H9 (cell line): ENCODE data around the gene CCSER1. TPM values are rescaled to one million over a fixed set of nuclear protein-coding genes. Genes with fewer than 3 reads are reported as not detected.

Experiments
- DNase-seq: peaks from one replicate; pipeline ENCODE4 v3.0.0-alpha.2; 2017
- H2AFZ ChIP-seq: one replicate; pipeline ENCODE4 v1.6.1; 2013; ENCODE audit warnings: mild to moderate bottlenecking, low read length, control low read depth, moderate library complexity
- H2AK5ac ChIP-seq: 2 replicates; pipeline ENCODE4 v1.6.1; 2013; ENCODE audit warnings: low read length, control low read depth, mixed read lengths; ENCODE audit not compliant: insufficient read length
- H2BK120ac ChIP-seq: one replicate; pipeline ENCODE4 v1.6.1; 2013; ENCODE audit warnings: low read depth, mild to moderate bottlenecking, low read length, control low read depth, inconsistent platforms; ENCODE audit not compliant: poor library complexity, severe bottlenecking
- H2BK12ac ChIP-seq: 2 replicates; pipeline ENCODE4 v1.6.1; 2013; ENCODE audit warnings: low read length, control low read depth, mixed read lengths, low read depth; ENCODE audit not compliant: insufficient read length
- H2BK15ac ChIP-seq: 2 replicates; pipeline ENCODE4 v1.6.1; 2013; ENCODE audit warnings: low read depth, low read length, control low read depth
- H2BK20ac ChIP-seq: one replicate; pipeline ENCODE4 v1.6.1; 2013; ENCODE audit warnings: low read depth, mild to moderate bottlenecking, low read length, control low read depth, inconsistent platforms; ENCODE audit not compliant: poor library complexity, severe bottlenecking
- H2BK5ac ChIP-seq: 2 replicates; pipeline ENCODE4 v1.6.1; 2013; ENCODE audit warnings: low read length, control low read depth, mixed read lengths; ENCODE audit not compliant: insufficient read length
- H3K14ac ChIP-seq: 2 replicates; pipeline ENCODE4 v1.6.1; 2013; ENCODE audit warnings: low read length, control low read depth; ENCODE audit not compliant: insufficient read depth
- H3K18ac ChIP-seq: 2 replicates; pipeline ENCODE4 v1.6.1; 2013; ENCODE audit warnings: low read depth, mild to moderate bottlenecking, mixed read lengths, low read length, control low read depth; ENCODE audit not compliant: insufficient read length
- H3K23ac ChIP-seq: 2 replicates; pipeline ENCODE4 v1.6.1; 2013; ENCODE audit warnings: low read length, control low read depth, mixed read lengths, low read depth; ENCODE audit not compliant: insufficient read length
- H3K23me2 ChIP-seq: 2 replicates; pipeline ENCODE4 v1.6.1; 2013; ENCODE audit warnings: low read depth, mild to moderate bottlenecking, mixed read lengths, low read length, control low read depth; ENCODE audit not compliant: insufficient read length, poor library complexity, severe bottlenecking
- H3K27ac ChIP-seq: 2 replicates; pipeline ENCODE4 v1.5.1; 2013; ENCODE audit warnings: low read length, control low read depth, mixed read lengths, low read depth; ENCODE audit not compliant: insufficient read length
- H3K27me3 ChIP-seq: 2 replicates; pipeline ENCODE4 v1.6.1; 2013; ENCODE audit warnings: low read length, control low read depth, inconsistent platforms; ENCODE audit not compliant: insufficient read depth
- H3K4ac ChIP-seq: 2 replicates; pipeline ENCODE4 v1.6.1; 2013; ENCODE audit warnings: low read depth, mild to moderate bottlenecking, control low read depth, inconsistent platforms, low read length, moderate library complexity
- H3K4me1 ChIP-seq: 2 replicates; pipeline ENCODE4 v1.6.1; 2013; ENCODE audit warnings: low read length, control low read depth, inconsistent platforms; ENCODE audit not compliant: insufficient read depth
- H3K4me2 ChIP-seq: 2 replicates; pipeline ENCODE4 v1.6.1; 2013; ENCODE audit warnings: low read length, control low read depth, mixed read lengths; ENCODE audit not compliant: insufficient read length, insufficient read depth
- H3K56ac ChIP-seq: 2 replicates; pipeline ENCODE4 v1.6.1; 2013; ENCODE audit warnings: low read depth, mild to moderate bottlenecking, mixed read lengths, low read length, control low read depth; ENCODE audit not compliant: insufficient read length
- H3K79me1 ChIP-seq: 2 replicates; pipeline ENCODE4 v1.6.1; 2013; ENCODE audit warnings: low read depth, mild to moderate bottlenecking, moderate library complexity, low read length, control low read depth, inconsistent platforms; ENCODE audit not compliant: insufficient read depth, poor library complexity, severe bottlenecking
- H3K79me2 ChIP-seq: 2 replicates; pipeline ENCODE4 v1.6.1; 2013; ENCODE audit warnings: low read length, control low read depth, inconsistent platforms; ENCODE audit not compliant: insufficient read depth
- H3K9ac ChIP-seq: 2 replicates; pipeline ENCODE4 v1.6.1; 2013; ENCODE audit warnings: low read length, control low read depth, mixed read lengths; ENCODE audit not compliant: insufficient read length; ENCODE audit errors: extremely low read depth
- H3K9me3 ChIP-seq: one replicate; pipeline ENCODE4 v1.6.1; 2013; ENCODE audit warnings: low read depth, low read length, inconsistent platforms; ENCODE audit not compliant: control insufficient read depth
- H3T11ph ChIP-seq: one replicate; pipeline ENCODE4 v1.6.1; 2013; ENCODE audit warnings: mild to moderate bottlenecking, low read length, control low read depth, inconsistent platforms
- H4K20me1 ChIP-seq: one replicate; pipeline ENCODE4 v1.6.1; 2013; ENCODE audit not compliant: control insufficient read depth, insufficient read length, insufficient read depth
- H4K5ac ChIP-seq: 2 replicates; pipeline ENCODE4 v1.6.1; 2013; ENCODE audit warnings: low read depth, mild to moderate bottlenecking, mixed read lengths, low read length, control low read depth; ENCODE audit not compliant: insufficient read length
- H4K8ac ChIP-seq: replicated peaks from 2 replicates; pipeline ENCODE4 v1.6.1; 2013; ENCODE audit warnings: low read length, control low read depth, mixed read lengths, low read depth; ENCODE audit not compliant: insufficient read length
- H4K91ac ChIP-seq: 2 replicates; pipeline ENCODE4 v1.6.1; 2013; ENCODE audit warnings: low read depth, mild to moderate bottlenecking, moderate library complexity, mixed read lengths, low read length, control low read depth; ENCODE audit not compliant: insufficient read length
- H3K27ac Mint-ChIP-seq, 3 experiments: 2 replicates in 2 of 3; 3 replicates in 1 of 3; pipeline ENCODE4 v1.8.0; 2020 to 2021; ENCODE audit warnings: mixed read lengths in 3 of 3, mild to moderate bottlenecking in 1 of 3, moderate library complexity in 1 of 3
- H3K27me3 Mint-ChIP-seq: 2 replicates; pipeline ENCODE4 v1.8.0; 2021; ENCODE audit warnings: low read depth, mild to moderate bottlenecking, moderate library complexity, mixed read lengths
- H3K36me3 Mint-ChIP-seq, 3 experiments: 2 replicates in 2 of 3; 3 replicates in 1 of 3; pipeline ENCODE4 v1.8.0; 2020 to 2021; ENCODE audit warnings: low read depth in 3 of 3, mixed read lengths in 3 of 3; ENCODE audit not compliant: insufficient read depth in 1 of 3
- H3K4me1 Mint-ChIP-seq, 2 experiments: 2 replicates each; pipeline ENCODE4 v1.8.0; 2020; ENCODE audit warnings: mixed read lengths in 2 of 2
- H3K4me3 Mint-ChIP-seq, 2 experiments: 2 replicates in 1 of 2; 3 replicates in 1 of 2; pipeline ENCODE4 v1.8.0; 2020 to 2021; ENCODE audit warnings: mild to moderate bottlenecking in 2 of 2, mixed read lengths in 2 of 2, moderate library complexity in 1 of 2
- H3K9me3 Mint-ChIP-seq, 2 experiments: 2 replicates in 1 of 2; 3 replicates in 1 of 2; pipeline ENCODE4 v1.8.0; 2020; ENCODE audit warnings: mild to moderate bottlenecking in 2 of 2, mixed read lengths in 2 of 2, moderate library complexity in 1 of 2
- CTCF ChIP-seq: fragments of 200-600 bp; sonication (generic); conservative IDR thresholded peaks from 3 replicates; pipeline ENCODE4 v1.8.0; 2021; ENCODE audit warnings: antibody characterized with exemption, mild to moderate bottlenecking
- WGBS: extraction: QIAGEN DNeasy Blood & Tissue Kit; methylation state at CpG from one replicate; pipeline ENCODE4 v1.1.7; 2013; ENCODE audit warnings: missing lambda C conversion rate, low lambda C conversion rate, mixed read lengths; ENCODE audit not compliant: insufficient read length; ENCODE audit errors: extremely low coverage; 5-methylcytosine and 5-hydroxymethylcytosine counted together
- total RNA-seq: library from RNA; stranded (reverse); gene quantifications from 2 replicates; pipeline ENCODE4 v1.2.1, GENCODE V29; 2021

Gene CCSER1
- total RNA-seq, 1 experiment from 2014 or later = 0.37 TPM

GRCh38 chr4:90293320-90293719, 166.1 kb downstream of the CCSER1 start:
- H4K91ac ChIP-seq = no peak overlapping the region

More at GRCh38 chr4:90293320-90293719, 166.1 kb downstream of the CCSER1 start:
- H3K23me2 ChIP-seq = no peaks in the 10 kb centered on the region
- no peaks in the 10 kb centered on the region for H3K79me2 ChIP-seq
- H3K4me1 ChIP-seq = no peaks in the 10 kb centered on the region
- no peak overlapping the region for H2BK20ac ChIP-seq
- H3K4ac ChIP-seq = no peak overlapping the region
- no peak overlapping the region for H3T11ph ChIP-seq
- no peaks in the 10 kb centered on the region for H3K79me1 ChIP-seq
- H4K5ac ChIP-seq = no peak overlapping the region
- no peak overlapping the region for H3K4me2 ChIP-seq
- H2BK15ac ChIP-seq = no peak overlapping the region
- H3K4me3 Mint-ChIP-seq = no peak overlapping the region
- no peak overlapping the region for H3K56ac ChIP-seq
- H3K9me3 ChIP-seq = no peaks in the 10 kb centered on the region
- H3K14ac ChIP-seq = no peak overlapping the region
- H3K18ac ChIP-seq = no peak overlapping the region
- no peaks in the 10 kb centered on the region; a peak in 1 of 5 replicates for H3K9me3 Mint-ChIP-seq
- no peak overlapping the region for H2BK12ac ChIP-seq
- TF ChIP-seq CTCF = peak; percentile 87
- WGBS = no CpG with 5 or more reads among the region's 2 CpGs
- H3K27me3 Mint-ChIP-seq = peaks cover 2% of the 10 kb centered on the region; the same call in 1 of the 2 replicates
- no peaks in the 10 kb centered on the region for H3K27me3 ChIP-seq
- no peak overlapping the region for H2BK5ac ChIP-seq
- no peak for DNase-seq
- no peak overlapping the region for H3K27ac ChIP-seq
- H3K23ac ChIP-seq = no peak overlapping the region
- no peaks in the 10 kb centered on the region for H3K4me1 Mint-ChIP-seq
- H3K36me3 Mint-ChIP-seq = no peaks in the 10 kb centered on the region
- no peak overlapping the region for H2BK120ac ChIP-seq
- H4K8ac ChIP-seq = no peak overlapping the region
- H3K27ac Mint-ChIP-seq = no peak overlapping the region
- no peak overlapping the region for H2AFZ ChIP-seq
- H4K20me1 ChIP-seq = no peaks in the 10 kb centered on the region
- H3K9ac ChIP-seq = no peak overlapping the region
- H2AK5ac ChIP-seq = no peak overlapping the region
